SK-N-SH (cell line): Measurements from ENCODE around the gene RABGGTB. TPM values are rescaled to one million over a fixed set of nuclear protein-coding genes. Genes with fewer than 3 reads are reported as not detected.
"Not testable (repeated sequence)": the region's sequence is repeated elsewhere in the genome, so short reads cannot be mapped to it uniquely, and the experiment has no call there.

Source experiments
- CTCF ChIA-PET: fragments of 300-600, 350-600 bp; formaldehyde crosslinking; extraction: SDS; loops from one replicate; lab custom pipeline; 2021; lab: Yijun Ruan, JAX
- POLR2A ChIA-PET: fragments of 350-600 bp; sonication (Branson Sonifier 250); formaldehyde crosslinking; extraction: SDS; loops from one replicate; lab custom pipeline; 2020; ENCODE audit warnings: antibody characterized with exemption, inconsistent platforms; lab: Yijun Ruan, JAX
- DNase-seq: peaks from one replicate; pipeline ENCODE4 v3.0.0; 2012
- H2AFZ ChIP-seq: fragments of 200-600 bp; sonication (generic); 2 replicates; pipeline ENCODE4 v1.8.1; 2016; ENCODE audit warnings: antibody characterized with exemption, mild to moderate bottlenecking, low read depth
- H3F3A ChIP-seq: fragments of 200-600 bp; sonication (generic); replicated peaks from 2 replicates; pipeline ENCODE3; 2016; ENCODE audit warnings: antibody characterized with exemption, mild to moderate bottlenecking; ENCODE audit not compliant: insufficient read depth
- H3K27ac ChIP-seq, 2 experiments: fragments of 200-500 bp in 1 of 2; fragments of 200-600 bp in 1 of 2; sonication (Bioruptor generic) in 1 of 2; sonication (generic), shearing (Covaris generic) in 1 of 2; 2 replicates each; pipeline versions ENCODE4 v1.5.1 to v1.6.1; 2014 to 2016; ENCODE audit warnings: low read depth in 2 of 2, inconsistent platforms in 1 of 2, low read length in 1 of 2, mild to moderate bottlenecking in 1 of 2, mixed read lengths in 1 of 2
- H3K27me3 ChIP-seq: fragments of 200-600 bp; sonication (generic), shearing (Covaris generic); 2 replicates; pipeline ENCODE4 v1.6.1; 2016; ENCODE audit warnings: mixed run types; ENCODE audit not compliant: insufficient read depth
- H3K36me3 ChIP-seq, 2 experiments: fragments of 200-500 bp in 1 of 2; fragments of 200-600 bp in 1 of 2; sonication (Bioruptor generic) in 1 of 2; sonication (generic) in 1 of 2; replicated peaks in 1 of 2; 2 replicates each; pipeline versions ENCODE3 to v1.5.1; 2014 to 2016; ENCODE audit warnings: low read length in 1 of 2, mild to moderate bottlenecking in 1 of 2; ENCODE audit not compliant: insufficient read depth in 2 of 2, control insufficient read depth in 1 of 2
- H3K4me1 ChIP-seq, 2 experiments: fragments of 200-500 bp in 1 of 2; fragments of 200-600 bp in 1 of 2; sonication (Bioruptor generic) in 1 of 2; sonication (generic), shearing (Covaris generic) in 1 of 2; 2 replicates each; pipeline versions ENCODE4 v1.5.1 to v1.6.1; 2014 to 2016; ENCODE audit warnings: low read depth in 1 of 2, low read length in 1 of 2, mixed run types in 1 of 2; ENCODE audit not compliant: insufficient read depth in 2 of 2, control insufficient read depth in 1 of 2
- H3K4me2 ChIP-seq: fragments of 200-600 bp; sonication (generic), shearing (Covaris generic); 2 replicates; pipeline ENCODE4 v1.6.1; 2017; ENCODE audit warnings: mixed run types
- H3K4me3 ChIP-seq, 2 experiments: fragments of 200-500 bp in 1 of 2; fragments of 200-600 bp in 1 of 2; sonication (Bioruptor generic) in 1 of 2; sonication (generic), shearing (Covaris generic) in 1 of 2; 2 replicates each; pipeline versions ENCODE4 v1.5.1 to v1.8.1; 2014 to 2016; ENCODE audit warnings: low read depth in 2 of 2, inconsistent platforms in 1 of 2, low read length in 1 of 2, mild to moderate bottlenecking in 1 of 2, mixed read lengths in 1 of 2, moderate library complexity in 1 of 2
- H3K79me2 ChIP-seq: fragments of 200-600 bp; sonication (generic); 2 replicates; pipeline ENCODE4 v1.8.1; 2017; ENCODE audit warnings: mild to moderate bottlenecking; ENCODE audit not compliant: insufficient read depth
- H3K9ac ChIP-seq: fragments of 200-600 bp; sonication (generic); 2 replicates; pipeline ENCODE4 v1.6.1; 2017; ENCODE audit warnings: mixed run types
- H3K9me2 ChIP-seq: fragments of 200-600 bp; sonication (generic); 2 replicates; pipeline ENCODE4 v1.6.1; 2017; ENCODE audit warnings: mixed run types
- H3K9me3 ChIP-seq: fragments of 200-600 bp; sonication (generic); 2 replicates; pipeline ENCODE4 v1.6.1; 2017; ENCODE audit warnings: mixed run types, mild to moderate bottlenecking, moderate library complexity
- H4K20me1 ChIP-seq: fragments of 200-600 bp; sonication (generic); 2 replicates; pipeline ENCODE4 v1.6.1; 2017; ENCODE audit warnings: mild to moderate bottlenecking, mixed run types; ENCODE audit not compliant: insufficient read depth
- CHD2 ChIP-seq: fragments of 150-350 bp; IDR thresholded peaks from 2 replicates; pipeline ENCODE4 v1.6.1; 2018; ENCODE audit warnings: low read length; ENCODE audit not compliant: partially characterized antibody
- CTCF ChIP-seq: fragments of 200-600 bp; sonication (generic); IDR thresholded peaks from 2 replicates; pipeline ENCODE4 v1.6.1; 2017; ENCODE audit warnings: antibody characterized with exemption, mild to moderate bottlenecking, moderate library complexity
- EP300 ChIP-seq, 2 experiments: IDR thresholded peaks; 2 replicates each; pipeline versions ENCODE4 v1.4.0 to v1.6.1; 2012; ENCODE audit warnings: borderline replicate concordance in 1 of 2, low read depth in 1 of 2, low read length in 1 of 2
- GATA2 ChIP-seq: sonication (generic); formaldehyde crosslinking; IDR thresholded peaks from 2 replicates; pipeline ENCODE4 v1.5.0; 2020; ENCODE audit warnings: mild to moderate bottlenecking, missing genetic modification reagents
- JUND ChIP-seq: IDR thresholded peaks from 2 replicates; pipeline ENCODE4 v1.4.0; 2012
- MXI1 ChIP-seq: IDR thresholded peaks from 2 replicates; pipeline ENCODE4 v1.6.1; 2012; ENCODE audit warnings: mild to moderate bottlenecking, low read depth, low read length, improper control_type of control experiment
- NRF1 ChIP-seq: IDR thresholded peaks from 2 replicates; pipeline ENCODE4 v1.6.1; 2012; ENCODE audit warnings: low read depth, mild to moderate bottlenecking, low read length
- PBX3 ChIP-seq: IDR thresholded peaks from 2 replicates; pipeline ENCODE4; 2012
- RXRA ChIP-seq: IDR thresholded peaks from 2 replicates; pipeline ENCODE4 v1.4.0; 2012; ENCODE audit warnings: low read depth, mild to moderate bottlenecking, borderline replicate concordance
- SMC3 ChIP-seq: IDR thresholded peaks from 2 replicates; pipeline ENCODE4 v1.6.1; 2012; ENCODE audit warnings: low read depth, low read length, improper control_type of control experiment
- TAF1 ChIP-seq: IDR thresholded peaks from 2 replicates; pipeline ENCODE4 v1.6.1; 2012; ENCODE audit warnings: low read depth, mild to moderate bottlenecking, low read length, moderate library complexity, borderline replicate concordance
- TCF12 ChIP-seq: IDR thresholded peaks from 2 replicates; pipeline ENCODE4 v1.4.0; 2012
- USF1 ChIP-seq: IDR thresholded peaks from 2 replicates; pipeline ENCODE4 v1.4.0; 2012; ENCODE audit warnings: low read depth, borderline replicate concordance
- USF2 ChIP-seq: fragments of 150-350 bp; IDR thresholded peaks from 2 replicates; pipeline ENCODE4 v1.6.1; 2017; ENCODE audit warnings: antibody characterized with exemption, low read length, low read depth, borderline replicate concordance
- WGBS: methylation state at CpG from one replicate; pipeline ENCODE4 v1.1.6; 2017; ENCODE audit warnings: low lambda C conversion rate; 5-methylcytosine and 5-hydroxymethylcytosine counted together
- polyA plus RNA-seq, 3 experiments: library from polyadenylated mRNA; depleted of rRNA; stranded (reverse); fragments of >200 nt; gene quantifications; 2 replicates each; pipeline ENCODE4 v1.2.3, GENCODE V29; 2012

The RABGGTB gene
- polyA plus RNA-seq, 1 of the 3 experiments (the other 2 are of a cell fraction), result 59.0 TPM

GRCh38 chr1:75770761-75771160, 15.3 kb upstream of the RABGGTB start:
- H3K79me2 ChIP-seq, result no peaks in the 10 kb centered on the region
- TF ChIP-seq GATA2 (no peak), SMC3 (no peak), RXRA (no peak), CHD2 (no peak), TAF1 (no peak), USF2 (no peak), PBX3 (no peak), NRF1 (no peak)

GRCh38 chr1:75771978-75772377, 14.1 kb upstream of the RABGGTB start:
- H3K4me1 ChIP-seq, result peaks cover 0 to 13% of the 10 kb centered on the region in 2 experiments; a peak in 1 of 4 replicates
- H3K9me3 ChIP-seq, result no peaks in the 10 kb centered on the region
- no peaks in the 10 kb centered on the region for H3K36me3 ChIP-seq
- no peak for DNase-seq
- H3K27ac ChIP-seq, result no peak overlapping the region
- H2AFZ ChIP-seq, result no peak overlapping the region
- no peak overlapping the region for H3K9ac ChIP-seq
- no peaks in the 10 kb centered on the region for H4K20me1 ChIP-seq
- no peak overlapping the region for H3K4me3 ChIP-seq
- ChIA-PET POLR2A (no interaction called here), CTCF (no interaction called here)
- TF ChIP-seq TCF12, result no peak
- no peak for TF ChIP-seq CTCF
- TF ChIP-seq EP300 (IDR thresholded peaks at IDR 0.05; ENCODE audit: borderline replicate concordance in 1 of 2, low read depth in 1 of 2, low read length in 1 of 2), result no peak
- TF ChIP-seq CHD2, result no peak
- no peak for TF ChIP-seq JUND
- TF ChIP-seq MXI1, result no peak
- TF ChIP-seq USF1, result no peak
- no peaks in the 10 kb centered on the region for H3K9me2 ChIP-seq
- 70% methylated on average over 3 of the region's 3 CpGs for WGBS
- H3K4me2 ChIP-seq, result no peak overlapping the region
- H3K27me3 ChIP-seq, result no peaks in the 10 kb centered on the region
- peaks cover 5% of the 10 kb centered on the region for H3F3A ChIP-seq
- no peaks in the 10 kb centered on the region for H3K79me2 ChIP-seq

More at GRCh38 chr1:75770761-75771160, 15.3 kb upstream of the RABGGTB start:
- H3F3A ChIP-seq, result peaks cover 16% of the 10 kb centered on the region
- H3K4me3 ChIP-seq, result no peak overlapping the region
- ChIA-PET POLR2A (no interaction called here), CTCF (no interaction called here)
- DNase-seq, result no peak
- H3K4me1 ChIP-seq, result peaks cover 0 to 24% of the 10 kb centered on the region in 2 experiments; a peak in 2 of 4 replicates
- H3K4me2 ChIP-seq, result no peak overlapping the region
- H3K9me3 ChIP-seq, result no peaks in the 10 kb centered on the region
- H3K9ac ChIP-seq, result no peak overlapping the region
- WGBS, result 58% methylated on average over 1 of the region's 1 CpG
- H3K27ac ChIP-seq, result no peak overlapping the region
- no peaks in the 10 kb centered on the region for H3K36me3 ChIP-seq
- no peaks in the 10 kb centered on the region for H4K20me1 ChIP-seq
- H2AFZ ChIP-seq, result no peak overlapping the region
- H3K9me2 ChIP-seq, result no peaks in the 10 kb centered on the region
- no peaks in the 10 kb centered on the region for H3K27me3 ChIP-seq

GRCh38 chr1:75777812-75778211, 8.2 kb upstream of the RABGGTB start:
- POLR2A ChIA-PET, H3K36me3 ChIP-seq, H4K20me1 ChIP-seq, H3K9ac ChIP-seq, H3K79me2 ChIP-seq, DNase-seq, H3K9me3 ChIP-seq, H3K9me2 ChIP-seq, H3K27me3 ChIP-seq, H3K4me3 ChIP-seq, H3F3A ChIP-seq, H3K27ac ChIP-seq, H3K4me2 ChIP-seq, H3K4me1 ChIP-seq, H2AFZ ChIP-seq, CTCF ChIA-PET: not testable (repeated sequence)
- WGBS, result 47% methylated on average over 3 of the region's 4 CpGs

- H3K9ac ChIP-seq, H3K9me2 ChIP-seq, H2AFZ ChIP-seq, CTCF ChIA-PET, POLR2A ChIA-PET, H3K27me3 ChIP-seq, H3K4me2 ChIP-seq, H3K4me1 ChIP-seq, H3K27ac ChIP-seq, H3K9me3 ChIP-seq, H3K36me3 ChIP-seq, H3K79me2 ChIP-seq, DNase-seq, H3K4me3 ChIP-seq, H4K20me1 ChIP-seq, H3F3A ChIP-seq: not testable (repeated sequence)
- 91% methylated on average over 5 of the region's 5 CpGs for WGBS
These were observed 7.4 kb upstream of the RABGGTB start for GRCh38 chr1:75778694-75779093.
